Heart left ventricle (tissue), 16 donors: ENCODE data around the gene CHTF18. TPM values are rescaled to one million over a fixed set of nuclear protein-coding genes. Genes with fewer than 3 reads are reported as not detected.
A peak's percentile ranks its signal among the peaks of the same experiment; 100 is the strongest.

ENCODE experiments used
- ATAC-seq, 4 donors: fragments of 200-7000 bp; cut with Tn5 transposase; one replicate each; pipeline ENCODE4 v1.9.1; 2020 to 2022; ENCODE audit warnings: moderate library complexity in 4 of 4, mild to moderate bottlenecking in 3 of 4, moderate number of reproducible peaks in 1 of 4
- DNase-seq, 5 donors: peaks; one replicate each; pipeline ENCODE4 v3.0.0-alpha.2; 2020
- H3K27ac ChIP-seq, 12 donors: fragments of 200-600 bp; sonication (generic) in 4 of 12; one replicate each; pipeline versions ENCODE4 v1.5.0 to v1.8.0; 2016 to 2022; ENCODE audit warnings: mild to moderate bottlenecking in 2 of 12
- H3K27me3 ChIP-seq, 9 donors: fragments of 200-600 bp; sonication (generic) in 2 of 9; one replicate each; pipeline versions ENCODE4 v1.5.1 to v1.8.0; 2016 to 2022; ENCODE audit warnings: mild to moderate bottlenecking in 3 of 9
- H3K36me3 ChIP-seq, 9 donors: fragments of 200-600 bp; sonication (generic) in 2 of 9; one replicate each; pipeline versions ENCODE4 v1.5.0 to v1.8.0; 2018 to 2022; ENCODE audit warnings: mild to moderate bottlenecking in 2 of 9
- H3K4me1 ChIP-seq, 12 donors: fragments of 200-600 bp; sonication (generic) in 4 of 12; one replicate each; pipeline versions ENCODE4 v1.5.0 to v1.8.0; 2016 to 2022; ENCODE audit warnings: mild to moderate bottlenecking in 3 of 12
- H3K4me3 ChIP-seq, 12 donors: fragments of 200-600 bp; sonication (generic) in 4 of 12; one replicate each; pipeline versions ENCODE4 v1.5.0 to v1.8.0; 2017 to 2022; ENCODE audit warnings: mild to moderate bottlenecking in 9 of 12, moderate library complexity in 4 of 12
- H3K9me3 ChIP-seq, 12 donors: fragments of 200-600 bp; sonication (generic) in 4 of 12; one replicate each; pipeline versions ENCODE4 v1.5.0 to v1.8.0; 2016 to 2022; ENCODE audit warnings: mild to moderate bottlenecking in 1 of 12
- POLR2A ChIP-seq, 2 donors: fragments of 450-650 bp; IDR thresholded peaks; one replicate each; pipeline ENCODE4 v1.6.1; 2017; ENCODE audit warnings: antibody characterized with exemption in 2 of 2, mild to moderate bottlenecking in 2 of 2, moderate library complexity in 2 of 2
- WGBS, 4 donors: extraction: QIAGEN DNeasy Blood & Tissue Kit in 2 of 4; methylation state at CpG; one replicate each; pipeline versions ENCODE4 v1.1.5 to v1.1.7; 2013 to 2018; 5-methylcytosine and 5-hydroxymethylcytosine counted together
- intact Hi-C, 10 donors: fragments of 100-400 bp; cut with DNase I; formaldehyde crosslinking; loops; one replicate each; pipeline versions ENCODE4 v1.11.1 to v1.14.2; 2022
- polyA plus RNA-seq, 2 donors: library from polyadenylated mRNA; stranded (reverse); fragments of 200-250 nt; gene quantifications; one replicate each; pipeline ENCODE4 v1.2.3, GENCODE V29; 2013
- total RNA-seq, 9 donors: library from RNA; depleted of rRNA in 2 of 9; stranded (reverse); fragments of >200 nt in 2 of 9; fragmentation: NEBNext Ultra II Directional in 3 of 9; extraction: Animal tissue kit (Norgen Biotek cat#: 25700) in 3 of 9; gene quantifications; one replicate each; pipeline versions ENCODE4 v1.1.0 to v1.2.4, GENCODE V29; 2016 to 2023
- TF ChIP-seq, protein P1 (sequence below), 12 donors: fragments of 200-600 bp; sonication (generic) in 4 of 12; IDR thresholded peaks; one replicate each; pipeline versions ENCODE4 v1.5.0 to v1.8.0; 2018 to 2022; ENCODE audit warnings: antibody characterized with exemption in 12 of 12, mild to moderate bottlenecking in 5 of 12
- donor health status: ischemic (EF 13 %, LVEDD 7.1; RV severe dilation, severe dysfunction).
- donor health status: healthy with polysubstance abuse.
- donor health status: DM: no; HTN: yes; CAD: no.
- donor health status: DM: no; HTN: no; CAD: no.
- donor health status: ischemic (EF 25% LVEDD 6.9; RV normal size, moderate dysfunction).
- donor health status: ischemic (EF 25% LVEDD 5.7; RV mildly dilated, moderate dysfunction).
- donor health status: healthy.
- donor health status: DM: yes; HTN: yes; CAD: no.
- donor health status: ischemic (EF 35%, LVEDD 5.7; RV mildly dilated, moderate dysfunction).
- donor health status: nonischemic (EF 11% LVEDD 7.7; RV severe dilation, severe dysfunction).
- donor health status: DM: yes; HTN: yes; CAD: no.
- donor health status: PGD.
- donor health status: ischemic (EF 29% LVEDD 5.4; RV normal size, mild dysfunction).
- donor health status: nonischemic (EF 23%, LVEDD 6.1; RV moderate dilation, normal function).

Gene CHTF18
- total and polyA plus RNA-seq, 11 donors: 0.83 to 15.0 (median 3.9) TPM

DNA sequence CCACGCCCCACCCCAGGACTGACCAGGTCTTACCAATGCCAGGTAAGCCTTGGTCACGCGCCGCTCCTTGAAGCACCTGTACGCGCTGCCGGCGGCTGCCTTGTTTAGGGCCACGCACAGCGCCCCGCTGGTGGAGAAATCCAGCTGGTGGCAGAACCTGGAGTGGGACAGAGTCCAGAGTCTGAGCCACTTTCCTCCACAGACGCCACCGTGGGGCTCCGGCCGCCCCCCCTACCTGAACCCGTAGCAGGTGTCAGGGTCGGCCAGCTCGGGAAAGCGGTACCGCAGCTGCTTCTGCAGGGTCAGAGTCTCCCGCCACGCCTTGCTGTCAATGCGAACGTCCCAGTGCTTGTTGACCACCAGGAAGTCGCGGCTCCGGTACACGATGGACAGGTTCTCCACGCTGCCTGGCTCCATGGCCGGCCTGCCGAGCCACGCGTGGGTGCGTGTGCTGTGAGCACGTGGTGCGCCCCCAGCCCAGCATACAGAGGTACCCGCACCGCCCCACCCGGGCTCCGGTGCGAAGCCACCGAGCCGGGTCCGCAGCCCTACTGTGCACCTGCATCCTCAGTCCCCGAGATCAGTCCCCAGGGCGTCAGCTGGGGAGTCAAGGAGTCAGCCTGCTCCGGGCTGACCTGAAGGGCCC is 976 bp upstream of the CHTF18 start:
- intact Hi-C loops: loop anchor here in 3 of 10 donors (2.0 kb wide), 1 partner anchor 77 kb away; no protein-coding TSS in a partner anchor
- 34 to 57% (median 41%) methylated on average over 21 to 47 of the region's 47 CpGs for WGBS, 4 donors
- H3K27me3 ChIP-seq: peaks cover 0 to 10% (median 0%) of the 10 kb centered on the region in 9 donors
- no peaks in the 10 kb centered on the region for H3K9me3 ChIP-seq
- H3K27ac ChIP-seq: peak overlapping the region in 8 of 12 donors; percentile 66 to 87 (median 74)
- H3K4me3 ChIP-seq: peak overlapping the region; percentile 72 to 100 (median 91)
- peaks cover 0 to 37% (median 17%) of the 10 kb centered on the region in 12 donors for H3K4me1 ChIP-seq
- DNase-seq (no peak), ATAC-seq (no peak)
- TF ChIP-seq, protein P1, sequence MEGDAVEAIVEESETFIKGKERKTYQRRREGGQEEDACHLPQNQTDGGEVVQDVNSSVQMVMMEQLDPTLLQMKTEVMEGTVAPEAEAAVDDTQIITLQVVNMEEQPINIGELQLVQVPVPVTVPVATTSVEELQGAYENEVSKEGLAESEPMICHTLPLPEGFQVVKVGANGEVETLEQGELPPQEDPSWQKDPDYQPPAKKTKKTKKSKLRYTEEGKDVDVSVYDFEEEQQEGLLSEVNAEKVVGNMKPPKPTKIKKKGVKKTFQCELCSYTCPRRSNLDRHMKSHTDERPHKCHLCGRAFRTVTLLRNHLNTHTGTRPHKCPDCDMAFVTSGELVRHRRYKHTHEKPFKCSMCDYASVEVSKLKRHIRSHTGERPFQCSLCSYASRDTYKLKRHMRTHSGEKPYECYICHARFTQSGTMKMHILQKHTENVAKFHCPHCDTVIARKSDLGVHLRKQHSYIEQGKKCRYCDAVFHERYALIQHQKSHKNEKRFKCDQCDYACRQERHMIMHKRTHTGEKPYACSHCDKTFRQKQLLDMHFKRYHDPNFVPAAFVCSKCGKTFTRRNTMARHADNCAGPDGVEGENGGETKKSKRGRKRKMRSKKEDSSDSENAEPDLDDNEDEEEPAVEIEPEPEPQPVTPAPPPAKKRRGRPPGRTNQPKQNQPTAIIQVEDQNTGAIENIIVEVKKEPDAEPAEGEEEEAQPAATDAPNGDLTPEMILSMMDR (IDR thresholded peaks at IDR 0.05): no peak
- no peak for TF ChIP-seq POLR2A (IDR thresholded peaks at IDR 0.05)
- H3K36me3 ChIP-seq: peaks cover 0 to 11% (median 0%) of the 10 kb centered on the region in 9 donors

DNA sequence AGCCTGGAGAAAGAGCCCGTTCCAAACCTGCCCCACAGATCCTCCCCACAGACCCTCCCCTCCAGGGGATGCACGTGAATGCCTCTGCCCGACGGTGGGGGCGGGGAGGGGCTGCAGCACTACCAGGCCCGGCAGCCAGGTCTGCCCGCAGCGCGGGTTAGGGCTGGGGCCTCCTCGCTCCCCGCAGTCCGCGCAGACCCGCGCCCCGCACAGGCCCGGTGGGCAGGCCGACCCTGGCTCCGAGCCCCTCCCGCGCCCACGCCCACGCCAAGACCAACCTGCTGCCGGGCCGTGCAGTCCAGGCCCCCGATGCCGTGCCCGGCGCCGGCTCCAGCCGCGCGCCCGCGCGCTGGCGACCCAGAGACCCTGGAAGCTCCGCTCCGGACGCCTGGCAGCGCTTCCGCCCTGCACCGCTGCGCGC is 432 bp upstream of the CHTF18 start, which contains the start of gene RPUSD1:
Gene RPUSD1 (minus strand): TSS at position 404 of the 421 bp plus-strand sequence. CDS start 644 bp downstream, outside the sequence.
- intact Hi-C loops: loop anchor here in 4 of 10 donors (1.0 to 2.0 kb wide), 2 partner anchors 77 kb away; no protein-coding TSS in a partner anchor
- TF ChIP-seq POLR2A (IDR thresholded peaks at IDR 0.05): peak in 1 of 2 donors; percentile 62
- TF ChIP-seq, protein P1 (IDR thresholded peaks at IDR 0.05): peak in 1 of 12 donors; percentile 5
- DNase-seq (peak in 1 of 5 donors; percentile 33), ATAC-seq (no peak)
- H3K4me3 ChIP-seq: peak within 1 kb of the TSS; percentile 72 to 100 (median 94)
- H3K4me1 ChIP-seq: peaks cover 0 to 37% (median 17%) of the 10 kb centered on the region in 12 donors
- H3K36me3 ChIP-seq: peaks cover 0 to 11% (median 0%) of the 10 kb centered on the region in 9 donors
- peak within 1 kb of the TSS in 11 of 12 donors; percentile 52 to 87 (median 74) for H3K27ac ChIP-seq
- H3K27me3 ChIP-seq: peaks cover 0 to 5% (median 0%) of the 10 kb centered on the region in 9 donors
- WGBS, 4 donors: 0 to 1% (median 0%) methylated on average over 15 to 45 of the region's 45 CpGs
- no peaks in the 10 kb centered on the region for H3K9me3 ChIP-seq

DNA sequence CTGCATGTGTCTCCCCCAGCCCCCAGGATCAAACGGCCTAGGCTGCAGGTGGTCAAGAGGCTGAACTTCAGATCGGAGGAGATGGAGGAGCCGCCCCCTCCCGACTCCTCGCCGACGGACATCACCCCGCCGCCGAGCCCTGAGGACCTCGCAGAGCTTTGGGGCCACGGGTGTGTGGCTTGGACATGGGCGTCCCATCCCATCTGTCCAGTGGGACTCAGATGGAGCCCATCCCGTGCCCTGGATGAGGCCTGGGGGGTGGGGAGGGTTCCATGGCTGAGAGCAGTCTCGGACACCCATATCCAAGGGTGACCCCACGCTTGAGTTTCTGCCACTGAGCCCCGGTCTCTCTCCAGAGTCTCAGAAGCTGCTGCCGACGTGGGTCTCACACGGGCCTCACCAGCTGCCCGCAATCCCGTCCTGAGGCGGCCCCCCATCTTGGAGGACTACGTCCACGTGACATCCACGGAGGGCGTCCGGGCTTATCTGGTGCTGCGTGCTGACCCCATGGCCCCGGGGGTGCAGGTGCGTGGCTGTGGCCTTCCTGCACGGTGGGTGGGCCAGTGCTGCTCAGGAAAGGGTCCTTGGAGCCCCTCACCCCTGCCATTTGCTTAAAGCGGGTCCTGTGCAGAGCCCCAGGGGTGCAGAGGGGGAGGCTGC is 901 bp downstream of the CHTF18 start:
- no peak overlapping the region for H3K27ac ChIP-seq
- peak overlapping the region; percentile 58 to 96 (median 84) for H3K4me3 ChIP-seq
- peaks cover 0 to 29% (median 16%) of the 10 kb centered on the region in 12 donors for H3K4me1 ChIP-seq
- TF ChIP-seq, protein P1 (IDR thresholded peaks at IDR 0.05): no peak
- TF ChIP-seq POLR2A (IDR thresholded peaks at IDR 0.05): no peak
- peaks cover 0 to 11% (median 0%) of the 10 kb centered on the region in 9 donors for H3K36me3 ChIP-seq
- no peak for ATAC-seq
- DNase-seq: no peak
- WGBS, 4 donors: 64 to 77% (median 72%) methylated on average over 19 to 33 of the region's 33 CpGs
- intact Hi-C loops: no loop called here
- no peaks in the 10 kb centered on the region for H3K9me3 ChIP-seq
- no peaks in the 10 kb centered on the region for H3K27me3 ChIP-seq

DNA sequence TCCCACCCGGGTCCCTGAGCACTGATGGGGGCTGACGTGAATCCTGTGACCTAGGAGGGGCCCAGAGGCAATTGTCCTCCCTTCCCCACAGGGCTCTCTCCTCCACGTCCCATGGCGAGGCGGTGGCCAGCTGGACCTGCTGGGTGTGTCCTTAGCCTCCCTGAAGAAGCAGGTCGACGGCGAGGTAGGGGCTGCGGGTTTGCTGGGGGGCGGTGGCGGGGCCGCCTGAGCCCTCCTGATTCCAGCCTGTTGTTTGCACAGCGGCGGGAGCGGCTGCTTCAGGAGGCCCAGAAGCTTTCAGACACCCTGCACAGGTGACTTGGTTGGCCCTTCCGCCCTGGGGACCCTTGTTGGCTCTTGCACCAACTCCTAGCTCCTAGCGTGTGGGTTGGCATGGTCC is 1.7 kb downstream of the CHTF18 start:
- H3K36me3 ChIP-seq: peaks cover 0 to 11% (median 0%) of the 10 kb centered on the region in 9 donors

More for the DNA sequence above, 1.7 kb downstream of the CHTF18 start:
- H3K27me3 ChIP-seq: no peaks in the 10 kb centered on the region
- intact Hi-C loops: no loop called here
- no peak for ATAC-seq
- TF ChIP-seq, protein P1 (IDR thresholded peaks at IDR 0.05): no peak
- no peak for TF ChIP-seq POLR2A (IDR thresholded peaks at IDR 0.05)
- H3K4me3 ChIP-seq: no peak overlapping the region
- H3K27ac ChIP-seq: no peak overlapping the region
- H3K9me3 ChIP-seq: no peaks in the 10 kb centered on the region
- peaks cover 0 to 29% (median 16%) of the 10 kb centered on the region in 12 donors for H3K4me1 ChIP-seq
- 91 to 96% (median 94%) methylated on average over 9 to 17 of the region's 17 CpGs for WGBS, 4 donors
- no peak for DNase-seq
